ENCODE data around the gene C5orf15. TPM values are rescaled to one million over a fixed set of nuclear protein-coding genes. Genes with fewer than 3 reads are reported as not detected.

C5orf15 gene
- polyA plus RNA-seq, 1 of the 3 experiments (the other 2 are of a cell fraction), result 81.0 TPM

GRCh38 chr5:133931546-133931945 lies 36.9 kb downstream of the C5orf15 start:
- WGBS (ENCODE audit: low lambda C conversion rate), result 91% methylated on average over 5 of the region's 5 CpGs
- POLR2A ChIA-PET, result no interaction called here

More at GRCh38 chr5:133931546-133931945, 36.9 kb downstream of the C5orf15 start:
- Histone ChIP-seq H3K9me3 (no peaks in the 10 kb centered on the region), H4K20me1 (ENCODE audit: insufficient read depth) (no peaks in the 10 kb centered on the region), H3K36me3 (replicated peaks in 1 of 2; ENCODE audit: control insufficient read depth in 1 of 2, insufficient read depth in 2 of 2, low read length in 1 of 2) (no peaks in the 10 kb centered on the region), H3K79me2 (ENCODE audit: insufficient read depth) (no peaks in the 10 kb centered on the region), H3K9ac (no peak overlapping the region), H3K4me2 (no peak overlapping the region), H2AFZ (ENCODE audit: low read depth) (no peak overlapping the region), H3K4me3 (ENCODE audit: low read depth in 2 of 2, low read length in 1 of 2) (no peak overlapping the region), H3K27ac (ENCODE audit: low read depth in 2 of 2, low read length in 1 of 2) (no peak overlapping the region), H3K4me1 (ENCODE audit: control insufficient read depth in 1 of 2, insufficient read depth in 2 of 2, low read depth in 1 of 2, low read length in 1 of 2) (peaks cover 0 to 16% of the 10 kb centered on the region in 2 experiments; a peak in 2 of 4 replicates), H3K27me3 (ENCODE audit: insufficient read depth) (no peaks in the 10 kb centered on the region), H3F3A (replicated peaks; ENCODE audit: insufficient read depth) (peaks cover 6% of the 10 kb centered on the region), H3K9me2 (no peaks in the 10 kb centered on the region)
- DNase-seq, result no peak
- TF ChIP-seq GABPA (IDR thresholded peaks at IDR 0.05; ENCODE audit: low read depth), result no peak
- TF ChIP-seq MXI1 (IDR thresholded peaks at IDR 0.05; ENCODE audit: low read depth, low read length), result no peak
- TF ChIP-seq MEF2A (IDR thresholded peaks at IDR 0.05; ENCODE audit: borderline replicate concordance, low read depth), result no peak
- TF ChIP-seq MAX (IDR thresholded peaks at IDR 0.05; ENCODE audit: low read depth), result no peak
- no peak for TF ChIP-seq SIN3A (IDR thresholded peaks at IDR 0.05; ENCODE audit: borderline replicate concordance, low read depth, low read length)
- no peak for TF ChIP-seq EZH2phosphoT487 (IDR thresholded peaks at IDR 0.05; ENCODE audit: borderline replicate concordance, low read depth)
- no peak for TF ChIP-seq POLR2AphosphoS5 (IDR thresholded peaks at IDR 0.05; ENCODE audit: low read depth, low read length)
- TF ChIP-seq NFIC (IDR thresholded peaks at IDR 0.05; ENCODE audit: borderline replicate concordance), result no peak
- no peak for TF ChIP-seq FOXJ3 (CRISPR knock-in tag; IDR thresholded peaks at IDR 0.05)
- no peak for TF ChIP-seq USF1 (IDR thresholded peaks at IDR 0.05; ENCODE audit: borderline replicate concordance, low read depth)
- TF ChIP-seq TEAD4 (IDR thresholded peaks at IDR 0.05; ENCODE audit: borderline replicate concordance, insufficient read depth), result no peak
- TF ChIP-seq JUND (IDR thresholded peaks at IDR 0.05), result no peak
- no peak for TF ChIP-seq EP300 (IDR thresholded peaks at IDR 0.05; ENCODE audit: borderline replicate concordance in 1 of 2, low read depth in 1 of 2, low read length in 1 of 2)
- no peak for TF ChIP-seq REST (IDR thresholded peaks at IDR 0.05; ENCODE audit: low read depth, low read length)
- TF ChIP-seq USF2 (IDR thresholded peaks at IDR 0.05; ENCODE audit: borderline replicate concordance, low read depth, low read length), result no peak
- CTCF ChIA-PET, result interaction anchor here (1.2 to 1.5 kb wide), 4 partner anchors 48 to 510 kb away, joined by 3 to 4 read pairs (median 4); no protein-coding TSS in a partner anchor

Measured in SK-N-SH (cell line).